Measurements from ENCODE around the gene QRFP. TPM values are rescaled to one million over a fixed set of nuclear protein-coding genes. Genes with fewer than 3 reads are reported as not detected.
A peak's percentile ranks its signal among the peaks of the same experiment; 100 is the strongest.

Gene QRFP
- total and polyA plus RNA-seq, 8 donors, result 0.16 to 0.70 (median 0.47) TPM; not detected in 1

DNA sequence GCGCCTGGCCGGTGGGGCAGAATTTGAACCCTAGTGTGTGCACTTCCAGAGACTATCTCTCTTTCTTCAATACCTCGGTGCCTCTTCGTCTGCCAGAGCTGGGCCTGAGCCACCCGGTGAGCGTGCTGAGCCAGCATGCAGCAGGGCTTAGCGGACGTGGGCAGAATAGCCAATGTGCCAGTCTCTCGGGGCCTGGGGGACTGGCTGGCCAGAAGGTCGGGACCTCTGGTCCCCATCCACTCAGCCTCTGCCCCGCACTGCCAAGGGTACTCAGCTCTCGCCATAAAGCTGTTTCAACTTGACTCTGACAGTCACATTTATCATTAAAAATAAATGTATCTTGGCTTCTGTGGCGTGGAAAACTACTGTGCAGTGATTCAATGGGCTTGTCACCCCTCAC lies 46.6 kb upstream of the QRFP start:
- Histone ChIP-seq H3K27me3 (peaks cover 25 to 75% of the 10 kb centered on the region in 2 donors), H3K27ac (no peak overlapping the region), H3K4me1 (peaks cover 0 to 29% of the 10 kb centered on the region in 2 donors), H3K9me3 (no peaks in the 10 kb centered on the region), H3K36me3 (no peaks in the 10 kb centered on the region), H3K4me3 (no peak overlapping the region)
- ATAC-seq (no peak), DNase-seq (peak in 1 of 4 donors; percentile 61)
- TF ChIP-seq, protein P1, sequence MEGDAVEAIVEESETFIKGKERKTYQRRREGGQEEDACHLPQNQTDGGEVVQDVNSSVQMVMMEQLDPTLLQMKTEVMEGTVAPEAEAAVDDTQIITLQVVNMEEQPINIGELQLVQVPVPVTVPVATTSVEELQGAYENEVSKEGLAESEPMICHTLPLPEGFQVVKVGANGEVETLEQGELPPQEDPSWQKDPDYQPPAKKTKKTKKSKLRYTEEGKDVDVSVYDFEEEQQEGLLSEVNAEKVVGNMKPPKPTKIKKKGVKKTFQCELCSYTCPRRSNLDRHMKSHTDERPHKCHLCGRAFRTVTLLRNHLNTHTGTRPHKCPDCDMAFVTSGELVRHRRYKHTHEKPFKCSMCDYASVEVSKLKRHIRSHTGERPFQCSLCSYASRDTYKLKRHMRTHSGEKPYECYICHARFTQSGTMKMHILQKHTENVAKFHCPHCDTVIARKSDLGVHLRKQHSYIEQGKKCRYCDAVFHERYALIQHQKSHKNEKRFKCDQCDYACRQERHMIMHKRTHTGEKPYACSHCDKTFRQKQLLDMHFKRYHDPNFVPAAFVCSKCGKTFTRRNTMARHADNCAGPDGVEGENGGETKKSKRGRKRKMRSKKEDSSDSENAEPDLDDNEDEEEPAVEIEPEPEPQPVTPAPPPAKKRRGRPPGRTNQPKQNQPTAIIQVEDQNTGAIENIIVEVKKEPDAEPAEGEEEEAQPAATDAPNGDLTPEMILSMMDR (IDR thresholded peaks at IDR 0.05), result no peak
- intact Hi-C loops (cut with DNase I), result loop anchor here in 1 of 2 donors (10.0 kb wide), 2 partner anchors 78 to 238 kb away; no protein-coding TSS in a partner anchor

GRCh38 chr9:130942679-130943078 lies 46.1 kb upstream of the QRFP start:
- intact Hi-C loops (cut with DNase I), result loop anchor here in 1 of 2 donors (10.0 kb wide), 2 partner anchors 78 to 238 kb away; no protein-coding TSS in a partner anchor
- DNase-seq, result no peak
- TF ChIP-seq, protein P1 (IDR thresholded peaks at IDR 0.05), result no peak
- no peaks in the 10 kb centered on the region for H3K9me3 ChIP-seq
- no peak for ATAC-seq
- H3K27me3 ChIP-seq, result peaks cover 30 to 75% of the 10 kb centered on the region in 2 donors
- no peaks in the 10 kb centered on the region for H3K36me3 ChIP-seq
- peaks cover 0 to 34% of the 10 kb centered on the region in 2 donors for H3K4me1 ChIP-seq
- H3K27ac ChIP-seq, result no peak overlapping the region
- no peak overlapping the region for H3K4me3 ChIP-seq

DNA sequence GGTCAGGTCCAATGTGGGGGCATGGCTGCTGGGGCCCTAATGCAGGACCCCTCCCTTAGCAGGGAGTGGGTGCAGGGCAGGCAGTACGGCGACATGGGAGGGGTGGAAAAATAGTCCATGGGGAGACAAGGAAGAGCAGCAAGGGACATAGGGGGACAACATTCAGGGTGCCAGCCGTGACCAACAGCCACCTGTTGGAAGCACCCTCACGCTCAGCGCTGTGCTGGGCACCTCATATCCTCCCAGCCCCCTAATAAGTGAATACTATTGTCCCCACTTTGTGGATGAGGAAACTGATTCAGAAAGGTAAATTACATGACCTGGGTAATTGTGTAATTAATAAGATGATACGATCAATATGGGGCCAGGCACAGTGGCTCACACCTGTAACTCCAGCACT lies 45.5 kb upstream of the QRFP start:
- H3K4me3 ChIP-seq, result no peak overlapping the region
- H3K4me1 ChIP-seq, result peaks cover 0 to 37% of the 10 kb centered on the region in 2 donors
- H3K27ac ChIP-seq, result no peak overlapping the region
- no peak for ATAC-seq
- TF ChIP-seq, protein P1 (IDR thresholded peaks at IDR 0.05), result no peak
- H3K9me3 ChIP-seq, result no peaks in the 10 kb centered on the region
- H3K36me3 ChIP-seq, result no peaks in the 10 kb centered on the region
- DNase-seq, result peak in 1 of 4 donors; percentile 43
- H3K27me3 ChIP-seq, result peaks cover 36 to 75% of the 10 kb centered on the region in 2 donors
- intact Hi-C loops (cut with DNase I), result loop anchor here in 1 of 2 donors (10.0 kb wide), 2 partner anchors 77 to 237 kb away; no protein-coding TSS in a partner anchor

DNA sequence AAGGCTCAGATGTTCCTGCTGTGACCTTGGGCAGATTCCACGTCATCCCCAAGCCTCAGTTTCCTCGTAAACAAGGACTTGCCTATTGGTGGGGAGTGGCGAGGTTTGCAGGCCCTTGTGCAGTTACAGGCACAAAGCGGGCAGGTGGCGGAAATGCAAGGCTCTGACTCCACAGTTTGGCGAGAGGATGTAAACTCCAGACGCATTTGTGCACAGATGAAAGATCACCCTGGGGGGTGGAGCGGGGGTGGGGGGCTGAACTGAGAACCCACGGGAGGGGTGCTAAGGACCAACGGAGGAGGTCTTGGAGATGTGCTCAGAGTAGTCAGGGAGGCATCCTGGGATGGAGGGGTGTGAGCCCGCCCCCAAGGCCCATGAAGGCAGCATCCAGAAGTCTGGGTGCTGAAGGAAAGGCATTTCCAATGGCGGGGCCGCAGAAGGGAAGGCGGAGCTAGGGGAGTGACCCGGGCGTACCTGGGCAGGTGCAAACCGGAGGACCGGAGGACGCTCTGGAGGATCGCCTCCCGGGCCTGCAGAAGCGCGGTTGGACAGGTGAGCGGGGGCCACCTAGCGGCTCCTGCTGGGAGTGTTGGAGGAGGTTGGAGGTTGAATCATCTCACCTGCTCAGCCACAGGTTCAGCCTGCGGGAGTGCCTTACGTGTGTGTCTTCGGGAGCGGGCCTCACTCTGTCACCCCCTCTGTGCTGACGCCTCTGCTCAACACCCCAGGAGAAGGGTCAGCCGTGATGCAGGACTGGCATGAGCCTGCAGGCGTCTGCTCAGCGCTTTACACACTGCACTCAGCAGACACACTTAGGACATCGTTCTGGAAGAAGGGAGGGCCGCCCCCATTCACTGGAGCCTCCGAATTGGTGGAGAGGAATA lies 44.3 kb upstream of the QRFP start:
- intact Hi-C loops (cut with DNase I), result loop anchor here in 1 of 2 donors (10.0 kb wide), 2 partner anchors 76 to 236 kb away; no protein-coding TSS in a partner anchor
- peak in 3 of 4 donors; percentile 62 to 93 (median 78) for DNase-seq

More for the DNA sequence above, 44.3 kb upstream of the QRFP start:
- no peak overlapping the region for H3K27ac ChIP-seq
- TF ChIP-seq, protein P1 (IDR thresholded peaks at IDR 0.05), result peak; percentile 71 to 84
- peaks cover 37 to 81% of the 10 kb centered on the region in 2 donors for H3K27me3 ChIP-seq
- H3K4me3 ChIP-seq, result no peak overlapping the region
- peaks cover 0 to 37% of the 10 kb centered on the region in 2 donors for H3K4me1 ChIP-seq
- no peaks in the 10 kb centered on the region for H3K9me3 ChIP-seq
- ATAC-seq, result peak; percentile 95
- H3K36me3 ChIP-seq, result no peaks in the 10 kb centered on the region
